Skin epidermis (tissue), 12 donors: ENCODE data around the gene ANOS1.

ENCODE experiments used
- H3K27ac ChIP-seq, 21 experiments: fragments of 200-600 bp; sonication (generic) in 11 of 21; one replicate each; pipeline ENCODE4 v1.5.0; 2020; ENCODE audit warnings: mild to moderate bottlenecking in 3 of 21, inconsistent platforms in 2 of 21, moderate library complexity in 2 of 21
- H3K4me3 ChIP-seq, 7 experiments: fragments of 200-600 bp; sonication (generic) in 2 of 7; one replicate each; pipeline ENCODE4 v1.5.0; 2020; ENCODE audit warnings: inconsistent platforms in 2 of 7, mild to moderate bottlenecking in 2 of 7, moderate library complexity in 1 of 7

Gene ANOS1

GRCh38 chrX:8724300-8724699 lies 7.6 kb downstream of the ANOS1 start:
- H3K4me3 ChIP-seq: no peak overlapping the region
- no peak overlapping the region for H3K27ac ChIP-seq

GRCh38 chrX:8721536-8721935 lies 10.4 kb downstream of the ANOS1 start:
- Histone ChIP-seq H3K4me3 (no peak overlapping the region), H3K27ac (no peak overlapping the region)

- Histone ChIP-seq H3K4me3 (no peak overlapping the region), H3K27ac (no peak overlapping the region)
Observed at GRCh38 chrX:8720136-8720535, 11.8 kb downstream of the ANOS1 start.

GRCh38 chrX:8717354-8717753 lies 14.6 kb downstream of the ANOS1 start:
- Histone ChIP-seq H3K27ac (no peak overlapping the region), H3K4me3 (no peak overlapping the region)

- no peak overlapping the region for H3K4me3 ChIP-seq
- no peak overlapping the region for H3K27ac ChIP-seq
Observed at GRCh38 chrX:8714164-8714563, 17.8 kb downstream of the ANOS1 start.

GRCh38 chrX:8711401-8711800 lies 20.5 kb downstream of the ANOS1 start:
- Histone ChIP-seq H3K27ac (no peak overlapping the region), H3K4me3 (no peak overlapping the region)

GRCh38 chrX:8704184-8704583 lies 27.8 kb downstream of the ANOS1 start:
- H3K27ac ChIP-seq: no peak overlapping the region
- no peak overlapping the region for H3K4me3 ChIP-seq

- Histone ChIP-seq H3K27ac (no peak overlapping the region), H3K4me3 (no peak overlapping the region)
Observed at GRCh38 chrX:8692871-8693270, 39.1 kb downstream of the ANOS1 start.

- Histone ChIP-seq H3K27ac (no peak overlapping the region), H3K4me3 (no peak overlapping the region)
Observed at GRCh38 chrX:8689473-8689872, 42.5 kb downstream of the ANOS1 start.

GRCh38 chrX:8688776-8689175 lies 43.2 kb downstream of the ANOS1 start:
- no peak overlapping the region for H3K4me3 ChIP-seq
- H3K27ac ChIP-seq: no peak overlapping the region

GRCh38 chrX:8684201-8684965 lies 47.6 kb downstream of the ANOS1 start:
- Histone ChIP-seq H3K27ac (no peak overlapping the region), H3K4me3 (no peak overlapping the region)

GRCh38 chrX:8683687-8684086 lies 48.2 kb downstream of the ANOS1 start:
- H3K27ac ChIP-seq: no peak overlapping the region
- no peak overlapping the region for H3K4me3 ChIP-seq

- Histone ChIP-seq H3K27ac (no peak overlapping the region), H3K4me3 (no peak overlapping the region)
Observed at GRCh38 chrX:8679550-8679949, 52.4 kb downstream of the ANOS1 start.

GRCh38 chrX:8675006-8675630 lies 56.8 kb downstream of the ANOS1 start:
- Histone ChIP-seq H3K27ac (no peak overlapping the region), H3K4me3 (no peak overlapping the region)

GRCh38 chrX:8673201-8673600 lies 58.7 kb downstream of the ANOS1 start:
- Histone ChIP-seq H3K4me3 (no peak overlapping the region), H3K27ac (no peak overlapping the region)

GRCh38 chrX:8672176-8672575 lies 59.8 kb downstream of the ANOS1 start:
- H3K27ac ChIP-seq: no peak overlapping the region
- no peak overlapping the region for H3K4me3 ChIP-seq

GRCh38 chrX:8668813-8669212 lies 63.1 kb downstream of the ANOS1 start:
- Histone ChIP-seq H3K27ac (no peak overlapping the region), H3K4me3 (no peak overlapping the region)

GRCh38 chrX:8663325-8663724 lies 68.6 kb downstream of the ANOS1 start:
- Histone ChIP-seq H3K4me3 (no peak overlapping the region), H3K27ac (no peak overlapping the region)

GRCh38 chrX:8657883-8658282 lies 74.1 kb downstream of the ANOS1 start:
- H3K27ac ChIP-seq: no peak overlapping the region
- H3K4me3 ChIP-seq: no peak overlapping the region

- no peak overlapping the region for H3K27ac ChIP-seq
- H3K4me3 ChIP-seq: no peak overlapping the region
Observed at GRCh38 chrX:8653956-8654355, 78.0 kb downstream of the ANOS1 start.

- Histone ChIP-seq H3K4me3 (no peak overlapping the region), H3K27ac (no peak overlapping the region)
Observed at GRCh38 chrX:8649969-8650368, 82.0 kb downstream of the ANOS1 start.

GRCh38 chrX:8647176-8647575 lies 84.8 kb downstream of the ANOS1 start:
- Histone ChIP-seq H3K27ac (no peak overlapping the region), H3K4me3 (no peak overlapping the region)
